NCI-H1048 (cell line): ENCODE results near the gene PSMA1.
A peak's percentile ranks its signal among the peaks of the same experiment; 100 is the strongest.
"Not testable (repeated sequence)": the region's sequence is repeated elsewhere in the genome, so short reads cannot be mapped to it uniquely, and the experiment has no call there.

Experiments used
- DNase-seq: peaks from one replicate; lab custom pipeline; 2025; lab: John Stamatoyannopoulos, UW

The PSMA1 gene

GRCh38 chr11:14519917-14520746 lies at the start of gene PSMA1:
TSS of gene PSMA1 (minus strand) at chr11:14520386. CDS start at chr11:14520299, 87 bp downstream.
- DNase-seq, result peak; percentile 89

- not testable (repeated sequence) for DNase-seq
These were observed 49.3 kb upstream of the PSMA1 start for GRCh38 chr11:14569516-14569915.

- DNase-seq, result no peak
These were observed 47.0 kb upstream of the PSMA1 start for GRCh38 chr11:14567064-14567651.

GRCh38 chr11:14566331-14567063 lies 46.3 kb upstream of the PSMA1 start:
- no peak for DNase-seq

- no peak for DNase-seq
These were observed 45.7 kb upstream of the PSMA1 start for GRCh38 chr11:14565845-14566244.

- no peak for DNase-seq
These were observed 35.6 kb upstream of the PSMA1 start for GRCh38 chr11:14555818-14556217.

- no peak for DNase-seq
These were observed 34.8 kb upstream of the PSMA1 start for GRCh38 chr11:14554959-14555358.

GRCh38 chr11:14552089-14552488 lies 31.9 kb upstream of the PSMA1 start:
- DNase-seq, result no peak

GRCh38 chr11:14551380-14551779 lies 31.2 kb upstream of the PSMA1 start:
- no peak for DNase-seq

GRCh38 chr11:14549891-14550290 lies 29.7 kb upstream of the PSMA1 start:
- no peak for DNase-seq

GRCh38 chr11:14547440-14547839 lies 27.3 kb upstream of the PSMA1 start:
- no peak for DNase-seq

- DNase-seq, result no peak
These were observed 26.5 kb upstream of the PSMA1 start for GRCh38 chr11:14546672-14547071.

GRCh38 chr11:14544611-14545010 lies 24.4 kb upstream of the PSMA1 start:
- no peak for DNase-seq

GRCh38 chr11:14543260-14543659 lies 23.1 kb upstream of the PSMA1 start:
- no peak for DNase-seq

GRCh38 chr11:14542324-14542723 lies 22.1 kb upstream of the PSMA1 start:
- no peak for DNase-seq

- DNase-seq, result no peak
These were observed 21.2 kb upstream of the PSMA1 start for GRCh38 chr11:14541192-14541947.

- no peak for DNase-seq
These were observed 19.8 kb upstream of the PSMA1 start for GRCh38 chr11:14539982-14540421.

GRCh38 chr11:14538926-14539554 lies 18.9 kb upstream of the PSMA1 start:
- no peak for DNase-seq

GRCh38 chr11:14538271-14538925 lies 18.2 kb upstream of the PSMA1 start:
- no peak for DNase-seq

GRCh38 chr11:14537134-14537599 lies 17.0 kb upstream of the PSMA1 start:
- DNase-seq, result no peak

- not testable (repeated sequence) for DNase-seq
These were observed 15.0 kb upstream of the PSMA1 start for GRCh38 chr11:14535166-14535565.
